Large intestine (tissue), 3 donors: ENCODE data around the gene FUT6. TPM values are rescaled to one million over a fixed set of nuclear protein-coding genes. Genes with fewer than 3 reads are reported as not detected.
A peak's percentile ranks its signal among the peaks of the same experiment; 100 is the strongest.

Source experiments
- DNase-seq, 2 donors: peaks; one replicate each; pipeline versions ENCODE4 v3.0.0 to v3.0.0-alpha.2; 2013
- H3K27ac ChIP-seq: one replicate; pipeline ENCODE4 v1.5.1; 2013; ENCODE audit warnings: low read length
- H3K27me3 ChIP-seq: 2 replicates; pipeline ENCODE4 v1.6.1; 2013; ENCODE audit warnings: low read length; ENCODE audit not compliant: control insufficient read depth, insufficient read depth
- H3K36me3 ChIP-seq: 2 replicates; pipeline ENCODE4 v1.6.1; 2013; ENCODE audit warnings: low read length; ENCODE audit not compliant: control insufficient read depth, insufficient read depth
- H3K4me1 ChIP-seq: one replicate; pipeline ENCODE4 v1.6.1; 2013; ENCODE audit warnings: low read length; ENCODE audit not compliant: control insufficient read depth, insufficient read depth
- H3K4me3 ChIP-seq: one replicate; pipeline ENCODE4 v1.5.1; 2013; ENCODE audit warnings: low read length
- H3K9me3 ChIP-seq: one replicate; pipeline ENCODE4 v1.6.1; 2013; ENCODE audit warnings: mild to moderate bottlenecking, low read depth, low read length, moderate library complexity; ENCODE audit not compliant: control insufficient read depth
- WGBS: methylation state at CpG from one replicate; pipeline ENCODE4 v1.1.5; 2013; ENCODE audit warnings: low lambda C conversion rate; ENCODE audit not compliant: insufficient coverage; 5-methylcytosine and 5-hydroxymethylcytosine counted together
- polyA plus RNA-seq: library from polyadenylated mRNA; unstranded; fragments of 120-200 nt; gene quantifications from one replicate; pipeline ENCODE4 v1.2.1, GENCODE V29; 2013

FUT6 gene
- polyA plus RNA-seq, 1 donor: 0.99 TPM

GRCh38 chr19:5803752-5804515 is 35.6 kb downstream of the FUT6 start:
- H3K4me3 ChIP-seq: peak overlapping the region; percentile 22
- peaks cover 43% of the 10 kb centered on the region for H3K27me3 ChIP-seq
- H3K4me1 ChIP-seq: peaks cover 10% of the 10 kb centered on the region
- no CpG with 5 or more reads among the region's 54 CpGs for WGBS
- no peaks in the 10 kb centered on the region for H3K36me3 ChIP-seq
- no peak overlapping the region for H3K27ac ChIP-seq
- DNase-seq: peak; percentile 84 to 89
- no peaks in the 10 kb centered on the region for H3K9me3 ChIP-seq

GRCh38 chr19:5803441-5803751 is 36.1 kb downstream of the FUT6 start:
- peak overlapping the region; percentile 22 for H3K4me3 ChIP-seq
- peaks cover 10% of the 10 kb centered on the region for H3K4me1 ChIP-seq
- H3K27ac ChIP-seq: no peak overlapping the region
- WGBS: no CpG with 5 or more reads among the region's 8 CpGs
- peaks cover 43% of the 10 kb centered on the region for H3K27me3 ChIP-seq
- no peaks in the 10 kb centered on the region for H3K36me3 ChIP-seq
- no peaks in the 10 kb centered on the region for H3K9me3 ChIP-seq
- no peak for DNase-seq

DNA sequence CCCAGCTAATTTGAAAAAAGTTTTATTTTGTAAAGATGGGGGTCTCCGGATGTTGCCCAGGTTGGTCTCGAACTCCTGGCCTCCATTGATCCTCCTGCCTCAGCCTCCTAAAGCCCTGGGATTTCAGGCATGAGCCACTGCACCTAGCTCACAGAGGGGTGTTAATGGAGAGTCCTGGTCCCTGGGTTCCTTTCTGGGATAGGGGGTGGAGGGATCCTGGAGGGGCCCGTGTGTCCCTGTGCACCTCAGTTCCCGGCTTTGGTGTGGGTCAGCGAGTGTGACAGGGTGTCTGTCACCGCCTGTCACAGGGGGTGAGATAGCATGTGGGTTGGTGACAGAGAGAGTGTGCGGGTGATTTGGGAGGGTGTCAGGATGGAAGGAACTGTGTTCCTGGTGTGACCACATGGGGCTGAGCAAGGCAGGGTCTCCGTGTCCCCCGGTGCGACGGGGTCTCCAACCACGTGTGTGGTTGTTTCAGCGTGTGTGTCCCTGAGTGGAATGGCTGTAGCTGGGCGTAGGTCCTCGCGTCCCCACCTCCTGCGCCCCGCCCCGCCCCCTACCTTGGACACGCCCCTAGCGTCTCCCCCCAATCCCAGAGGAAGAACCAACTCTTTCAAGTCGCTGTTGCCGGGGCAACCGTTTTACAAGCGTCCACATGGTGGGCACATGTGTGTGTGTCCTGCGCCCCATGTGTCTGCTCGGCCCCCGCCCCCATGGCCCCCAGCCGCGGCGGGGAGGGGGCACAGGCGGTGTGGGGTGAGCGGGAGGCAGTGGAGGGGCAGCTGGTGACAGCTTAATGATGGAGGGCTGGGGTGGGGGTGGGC is 37.5 kb downstream of the FUT6 start:
- Histone ChIP-seq H3K36me3 (no peaks in the 10 kb centered on the region), H3K27ac (no peak overlapping the region), H3K4me1 (peaks cover 10% of the 10 kb centered on the region), H3K9me3 (no peaks in the 10 kb centered on the region), H3K27me3 (peaks cover 43% of the 10 kb centered on the region), H3K4me3 (no peak overlapping the region)
- DNase-seq: peak in 1 of 2 donors; percentile 45
- WGBS: no CpG with 5 or more reads among the region's 33 CpGs

DNA sequence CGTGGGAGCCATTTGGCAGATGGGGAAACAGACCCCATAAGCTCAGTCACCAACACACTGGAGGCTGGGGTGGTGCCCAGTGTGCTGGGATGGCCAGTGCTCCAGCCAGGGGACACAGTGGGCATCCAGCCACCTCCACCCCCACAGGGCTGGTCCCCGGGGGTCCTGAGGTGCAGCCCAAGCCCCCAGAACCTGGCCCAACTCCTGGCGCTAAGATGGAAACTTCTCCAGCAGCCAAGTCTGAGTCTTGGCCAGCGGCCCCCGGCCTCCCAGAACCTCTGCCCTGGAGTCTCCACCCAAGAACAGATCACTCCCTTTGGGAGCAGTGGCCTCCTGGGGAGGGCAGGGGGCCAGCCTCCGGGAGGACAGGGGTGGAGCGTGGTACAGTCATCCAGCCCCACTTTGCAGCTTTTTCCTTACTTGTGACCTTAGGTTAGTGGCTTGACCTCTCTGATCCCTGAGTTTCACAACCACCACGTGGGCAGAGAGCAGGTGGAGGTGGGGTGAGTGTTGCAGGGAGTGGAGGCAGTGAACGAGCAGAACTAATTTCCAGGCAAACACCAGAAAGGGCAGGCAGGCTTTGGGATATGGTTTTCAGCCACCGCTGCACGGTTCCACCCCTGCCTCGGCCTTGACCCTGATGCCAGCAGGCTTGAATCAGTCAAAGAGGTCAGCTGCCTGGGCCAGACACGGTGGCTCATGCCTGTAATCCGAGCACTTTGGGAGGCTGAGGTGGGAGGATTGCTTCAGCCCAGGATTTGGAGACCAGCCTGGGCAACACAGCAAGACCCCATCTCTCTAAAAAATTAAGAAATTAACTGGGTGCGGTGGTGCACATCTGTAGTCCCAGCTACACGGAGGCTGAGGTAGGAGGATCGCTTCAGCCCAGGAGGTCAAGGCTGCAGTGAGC is 38.9 kb downstream of the FUT6 start:
- Histone ChIP-seq H3K27me3 (peaks cover 37% of the 10 kb centered on the region), H3K9me3 (no peaks in the 10 kb centered on the region), H3K27ac (no peak overlapping the region), H3K4me3 (no peak overlapping the region), H3K4me1 (peaks cover 10% of the 10 kb centered on the region), H3K36me3 (no peaks in the 10 kb centered on the region)
- WGBS: no CpG with 5 or more reads among the region's 17 CpGs
- no peak for DNase-seq

DNA sequence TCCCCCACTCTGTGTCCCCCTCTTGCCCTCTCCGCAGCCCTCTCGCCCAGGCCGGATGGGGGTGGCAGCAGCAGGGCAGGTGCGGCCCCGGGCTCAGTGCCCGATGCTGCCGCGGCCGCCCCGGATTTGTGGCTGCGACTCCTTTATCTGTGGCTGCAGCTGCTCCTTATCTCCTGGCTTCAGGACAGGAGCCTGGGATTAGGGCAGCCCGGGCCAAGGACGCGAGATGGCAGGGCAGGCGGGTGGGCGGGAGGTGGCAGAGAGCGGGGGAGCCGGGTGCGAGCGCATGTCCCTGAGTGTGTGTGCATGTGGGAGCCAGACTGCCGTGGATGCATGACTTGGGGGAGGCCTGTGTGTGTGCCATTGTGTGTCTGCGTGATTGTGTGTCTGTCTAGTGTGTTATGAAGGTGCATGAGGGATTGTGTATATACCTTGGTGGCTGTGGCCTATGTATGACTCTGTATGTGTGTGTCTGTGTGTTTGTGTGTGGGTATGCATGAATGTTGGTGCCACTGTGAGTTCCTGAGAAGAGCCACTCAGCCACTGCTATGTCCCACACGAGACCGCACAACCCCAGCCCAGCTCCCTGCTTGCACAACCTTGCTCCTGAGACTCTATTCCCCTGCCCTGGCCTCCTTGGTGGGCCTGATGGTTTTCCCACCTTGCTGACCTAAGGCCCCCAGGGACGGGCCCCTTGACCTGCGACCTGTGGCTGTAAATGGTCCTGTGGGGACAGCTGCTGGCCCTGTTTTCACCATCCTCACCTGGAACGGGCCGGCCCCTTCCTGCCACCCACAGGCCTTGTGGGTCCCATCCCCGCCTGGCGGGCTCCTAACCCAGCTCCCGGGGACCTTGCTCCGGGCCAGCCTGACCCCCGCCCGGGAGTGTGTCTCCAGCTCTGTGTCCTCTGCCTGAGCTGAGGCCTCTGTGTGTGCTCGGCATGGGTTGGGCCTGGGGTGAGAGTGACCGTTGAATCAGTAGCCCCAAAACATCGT is 40.0 kb downstream of the FUT6 start:
- Histone ChIP-seq H3K36me3 (no peaks in the 10 kb centered on the region), H3K4me1 (peaks cover 9% of the 10 kb centered on the region), H3K27ac (no peak overlapping the region), H3K27me3 (peaks cover 31% of the 10 kb centered on the region), H3K9me3 (no peaks in the 10 kb centered on the region), H3K4me3 (no peak overlapping the region)
- DNase-seq: peak in 1 of 2 donors; percentile 30
- no CpG with 5 or more reads among the region's 37 CpGs for WGBS

GRCh38 chr19:5798244-5798643 is 41.3 kb downstream of the FUT6 start:
- DNase-seq: no peak
- peaks cover 21% of the 10 kb centered on the region for H3K27me3 ChIP-seq
- H3K4me3 ChIP-seq: no peak overlapping the region
- H3K4me1 ChIP-seq: peaks cover under 1% of the 10 kb centered on the region
- H3K9me3 ChIP-seq: no peaks in the 10 kb centered on the region
- no peak overlapping the region for H3K27ac ChIP-seq
- 91% methylated on average over 5 of the region's 8 CpGs for WGBS
- no peaks in the 10 kb centered on the region for H3K36me3 ChIP-seq

GRCh38 chr19:5795382-5795919 is 44.1 kb downstream of the FUT6 start:
- Histone ChIP-seq H3K9me3 (peaks cover 5% of the 10 kb centered on the region), H3K36me3 (no peaks in the 10 kb centered on the region), H3K27ac (no peak overlapping the region), H3K4me1 (peaks cover 3% of the 10 kb centered on the region), H3K4me3 (no peak overlapping the region), H3K27me3 (peaks cover 6% of the 10 kb centered on the region)
- no CpG with 5 or more reads among the region's 7 CpGs for WGBS
- no peak for DNase-seq

DNA sequence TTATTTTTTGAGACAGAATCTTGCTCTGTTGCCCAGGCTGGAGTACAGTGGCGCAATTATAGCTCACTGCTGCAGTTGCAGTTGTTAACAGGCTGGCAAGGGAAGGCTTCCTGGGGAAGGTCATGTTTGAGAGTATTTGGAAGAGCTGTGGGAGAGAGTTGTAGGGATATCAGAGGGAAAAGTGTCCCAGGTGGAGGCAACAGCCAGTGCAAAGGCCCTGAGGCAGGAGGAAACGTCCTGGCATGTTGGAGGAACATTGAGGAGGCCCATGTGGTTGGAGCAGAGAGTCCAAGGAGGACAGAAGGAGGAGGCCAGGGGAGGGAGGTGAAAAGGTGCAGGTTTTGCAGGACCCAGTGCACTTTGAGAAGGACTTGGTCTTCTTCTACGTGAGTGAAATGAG is 46.3 kb downstream of the FUT6 start:
- no CpG with 5 or more reads among the region's 3 CpGs for WGBS

GRCh38 chr19:5792224-5792623 is 47.3 kb downstream of the FUT6 start:
- Histone ChIP-seq H3K9me3 (peaks cover 5% of the 10 kb centered on the region), H3K4me3 (no peak overlapping the region), H3K27ac (no peak overlapping the region), H3K4me1 (peaks cover 8% of the 10 kb centered on the region), H3K36me3 (peaks cover 28% of the 10 kb centered on the region), H3K27me3 (no peaks in the 10 kb centered on the region)
- WGBS: no CpG with 5 or more reads among the region's 18 CpGs
- DNase-seq: no peak

More for the DNA sequence above, 46.3 kb downstream of the FUT6 start:
- H3K4me1 ChIP-seq: peaks cover 8% of the 10 kb centered on the region
- no peak overlapping the region for H3K4me3 ChIP-seq
- H3K9me3 ChIP-seq: peaks cover 5% of the 10 kb centered on the region
- peaks cover 18% of the 10 kb centered on the region for H3K36me3 ChIP-seq
- H3K27ac ChIP-seq: no peak overlapping the region
- DNase-seq: no peak
- H3K27me3 ChIP-seq: no peaks in the 10 kb centered on the region
